ENCODE data around the gene CYP26B1.

DNA sequence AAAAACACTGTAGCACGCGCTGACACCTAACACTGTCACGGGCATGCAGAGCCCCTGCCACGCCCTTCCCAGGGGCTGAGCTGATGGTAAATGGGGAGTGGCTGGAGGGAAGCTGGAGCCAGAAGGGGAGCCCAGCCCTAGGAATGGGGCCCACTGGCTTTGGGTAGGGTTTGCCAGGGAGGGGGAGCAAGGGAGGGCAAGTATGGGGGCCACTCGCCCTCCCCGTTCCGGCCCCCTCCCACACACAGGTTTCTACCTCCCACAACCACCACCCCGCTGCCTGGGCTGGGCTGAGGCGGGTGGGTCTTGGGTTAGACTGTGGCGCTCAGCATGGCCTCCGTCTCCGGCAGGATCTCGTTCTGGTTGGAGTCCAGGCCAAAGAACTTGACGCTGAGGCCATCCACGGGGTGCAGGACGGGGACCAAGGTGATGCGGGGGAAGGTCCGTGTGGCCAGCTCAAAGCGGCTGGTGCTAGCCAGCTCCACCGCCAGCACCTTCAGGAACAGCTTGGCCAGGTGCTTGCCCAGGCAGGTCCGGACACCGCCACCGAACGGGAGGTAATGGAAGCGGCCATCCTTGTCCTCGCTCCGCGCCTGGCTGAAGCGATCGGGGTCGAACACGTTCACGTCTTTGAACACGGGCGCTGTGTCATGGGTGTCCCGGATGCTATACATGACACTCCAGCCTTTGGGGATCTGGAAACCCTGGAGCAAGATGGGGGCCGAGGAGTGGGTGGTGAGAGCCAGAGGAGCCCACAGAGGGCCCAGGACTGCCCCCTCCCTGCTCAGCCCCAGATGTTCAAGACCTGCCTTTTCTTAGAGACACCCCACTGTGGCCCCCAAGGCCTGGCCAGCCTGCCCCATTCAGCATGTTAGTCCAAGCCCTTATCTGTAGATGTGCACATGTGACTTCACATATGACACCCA lies 15.5 kb downstream of the CYP26B1 start:
- TF ChIP-seq, protein P1, sequence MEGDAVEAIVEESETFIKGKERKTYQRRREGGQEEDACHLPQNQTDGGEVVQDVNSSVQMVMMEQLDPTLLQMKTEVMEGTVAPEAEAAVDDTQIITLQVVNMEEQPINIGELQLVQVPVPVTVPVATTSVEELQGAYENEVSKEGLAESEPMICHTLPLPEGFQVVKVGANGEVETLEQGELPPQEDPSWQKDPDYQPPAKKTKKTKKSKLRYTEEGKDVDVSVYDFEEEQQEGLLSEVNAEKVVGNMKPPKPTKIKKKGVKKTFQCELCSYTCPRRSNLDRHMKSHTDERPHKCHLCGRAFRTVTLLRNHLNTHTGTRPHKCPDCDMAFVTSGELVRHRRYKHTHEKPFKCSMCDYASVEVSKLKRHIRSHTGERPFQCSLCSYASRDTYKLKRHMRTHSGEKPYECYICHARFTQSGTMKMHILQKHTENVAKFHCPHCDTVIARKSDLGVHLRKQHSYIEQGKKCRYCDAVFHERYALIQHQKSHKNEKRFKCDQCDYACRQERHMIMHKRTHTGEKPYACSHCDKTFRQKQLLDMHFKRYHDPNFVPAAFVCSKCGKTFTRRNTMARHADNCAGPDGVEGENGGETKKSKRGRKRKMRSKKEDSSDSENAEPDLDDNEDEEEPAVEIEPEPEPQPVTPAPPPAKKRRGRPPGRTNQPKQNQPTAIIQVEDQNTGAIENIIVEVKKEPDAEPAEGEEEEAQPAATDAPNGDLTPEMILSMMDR (optimal IDR thresholded peaks at IDR 0.05 in 1 of 3, IDR thresholded peaks at IDR 0.05 in 1 of 3, conservative IDR thresholded peaks at IDR 0.05 in 1 of 3; ENCODE audit: extremely low read depth in 1 of 3, insufficient read depth in 2 of 3, low read length in 3 of 3): no peak
- TF ChIP-seq EZH2 (IDR thresholded peaks at IDR 0.05; ENCODE audit: low read length): no peak

Measured in keratinocyte (primary cell).